GM12891 (cell line): ENCODE measurements around the gene MTMR12.
"Not testable (repeated sequence)": the region's sequence is repeated elsewhere in the genome, so short reads cannot be mapped to it uniquely, and the experiment has no call there.

Source experiments
- DNase-seq: peaks from one replicate; pipeline ENCODE4 v3.0.0; 2011; ENCODE audit warnings: low spot score; ENCODE audit not compliant: insufficient read length
- FAIRE-seq: peaks from 2 replicates; lab custom pipeline; 2011; peaks lifted over from hg19 to GRCh38; lab: Jason Lieb, UNC
- PAX5 ChIP-seq: IDR thresholded peaks from 2 replicates; pipeline ENCODE4 v1.6.1; 2011; ENCODE audit warnings: low read length, moderate library complexity, mild to moderate bottlenecking; ENCODE audit not compliant: insufficient read depth, severe bottlenecking
- POLR2A ChIP-seq: IDR thresholded peaks from 2 replicates; pipeline ENCODE4 v1.6.1; 2011; ENCODE audit warnings: low read depth, low read length, control low read depth
- POLR2AphosphoS5 ChIP-seq: IDR thresholded peaks from 2 replicates; pipeline ENCODE4 v1.6.1; 2011; ENCODE audit warnings: low read depth, low read length, control low read depth
- POU2F2 ChIP-seq: IDR thresholded peaks from 2 replicates; pipeline ENCODE4 v1.6.1; 2011; ENCODE audit warnings: low read depth, mild to moderate bottlenecking, control low read depth, low read length, moderate library complexity
- SPI1 ChIP-seq: IDR thresholded peaks from 2 replicates; pipeline ENCODE4 v1.6.1; 2011; ENCODE audit warnings: low read depth, low read length, control low read depth
- TAF1 ChIP-seq: IDR thresholded peaks from 2 replicates; pipeline ENCODE4 v1.6.1; 2011; ENCODE audit warnings: low read depth, low read length, control low read depth

Gene MTMR12

GRCh38 chr5:32326216-32326772, 13.6 kb upstream of the MTMR12 start:
- TF ChIP-seq PAX5 (no peak), POU2F2 (no peak), TAF1 (no peak), POLR2AphosphoS5 (no peak)
- FAIRE-seq: no peak
- DNase-seq: no peak

DNA sequence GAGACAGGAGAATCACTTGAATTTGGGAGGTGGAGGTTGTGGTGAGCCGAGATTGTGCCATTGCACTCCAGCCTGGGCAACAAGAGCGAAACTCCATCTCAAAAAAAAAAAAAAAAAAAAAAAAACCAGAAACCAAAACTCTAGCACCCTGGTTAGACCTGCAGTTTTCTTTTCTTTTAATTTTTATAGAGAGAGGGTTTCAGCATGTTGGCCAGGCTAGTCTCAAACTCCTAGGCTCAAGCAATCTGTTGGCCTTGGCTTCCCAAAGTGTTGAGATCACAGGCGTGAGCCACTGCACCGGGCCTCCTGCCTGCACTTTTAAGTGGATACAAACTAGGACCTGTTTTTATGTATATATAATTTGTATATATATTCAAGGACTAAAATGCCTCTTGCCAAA, 12.9 kb upstream of the MTMR12 start:
- DNase-seq (no peak), FAIRE-seq (no peak)
- TF ChIP-seq TAF1 (no peak), PAX5 (no peak), POLR2AphosphoS5 (no peak), SPI1 (no peak), POLR2A (no peak), POU2F2 (no peak)

- FAIRE-seq (peak; percentile 26), DNase-seq (peak; percentile 44)
- TF ChIP-seq POLR2A (no peak), SPI1 (peak; percentile 48)
Observed at GRCh38 chr5:32325062-32325461, 12.3 kb upstream of the MTMR12 start.

DNA sequence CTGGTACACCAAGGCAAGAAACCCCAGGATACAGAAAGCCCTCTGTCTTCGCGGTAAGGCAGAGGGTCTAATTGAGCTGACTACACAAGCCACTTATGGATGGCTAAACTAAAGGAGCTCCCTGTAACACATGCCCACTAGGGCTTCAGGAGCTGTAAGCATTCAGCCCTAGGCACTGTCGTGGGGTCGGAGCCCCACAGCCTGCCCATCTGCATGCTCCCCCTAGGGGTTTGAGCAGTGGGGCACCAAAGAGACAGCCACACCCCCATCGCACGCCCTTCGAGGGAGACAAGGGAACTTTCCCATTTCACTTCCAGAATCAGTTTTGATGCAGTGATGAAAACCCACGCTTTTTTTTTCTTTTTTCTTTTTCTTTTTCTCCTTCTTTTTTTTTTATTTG, 11.0 kb upstream of the MTMR12 start:
- FAIRE-seq (no peak), DNase-seq (no peak)
- TF ChIP-seq POLR2AphosphoS5 (no peak), TAF1 (no peak), PAX5 (no peak), POLR2A (no peak), SPI1 (no peak), POU2F2 (no peak)

GRCh38 chr5:32322882-32323281, 10.1 kb upstream of the MTMR12 start:
- TF ChIP-seq POLR2A (no peak), PAX5 (no peak), SPI1 (no peak), TAF1 (no peak), POLR2AphosphoS5 (no peak), POU2F2 (no peak)
- DNase-seq: no peak
- FAIRE-seq: no peak

GRCh38 chr5:32321787-32322186, 9.0 kb upstream of the MTMR12 start:
- FAIRE-seq: peak; percentile 20
- not testable (repeated sequence) for DNase-seq
- peak; percentile 77 for TF ChIP-seq SPI1

GRCh38 chr5:32320576-32320975, 7.8 kb upstream of the MTMR12 start:
- TF ChIP-seq POLR2AphosphoS5: no peak
- FAIRE-seq (no peak), DNase-seq (no peak)

GRCh38 chr5:32319926-32320543, 7.3 kb upstream of the MTMR12 start:
- DNase-seq (no peak), FAIRE-seq (no peak)

DNA sequence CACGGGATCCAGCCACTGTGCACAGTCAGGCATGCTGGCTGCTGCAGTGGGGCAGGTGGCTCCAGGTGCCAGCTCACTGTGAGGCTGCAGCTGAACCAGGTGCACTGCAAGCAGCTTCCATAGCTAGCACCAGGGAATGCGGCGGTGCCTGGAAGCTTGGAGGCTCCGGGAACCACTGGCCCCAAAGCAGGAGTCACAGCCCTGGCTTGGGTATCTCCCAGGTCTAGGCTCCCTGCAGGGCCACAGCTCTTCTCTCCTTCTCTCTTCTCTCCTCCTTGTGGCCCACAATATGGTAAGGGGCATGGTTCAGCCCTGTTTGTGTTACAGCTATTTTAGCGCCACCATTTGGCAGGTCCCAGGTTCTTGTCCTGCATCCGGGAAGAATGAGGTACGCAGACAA, 6.7 kb upstream of the MTMR12 start:
- no peak for DNase-seq
- FAIRE-seq: no peak
- no peak for TF ChIP-seq POLR2A
- no peak for TF ChIP-seq POLR2AphosphoS5
- TF ChIP-seq PAX5: no peak
- TF ChIP-seq TAF1: no peak
- TF ChIP-seq POU2F2: no peak
- no peak for TF ChIP-seq SPI1

More at GRCh38 chr5:32319926-32320543, 7.3 kb upstream of the MTMR12 start:
- TF ChIP-seq POLR2A: no peak
- no peak for TF ChIP-seq POLR2AphosphoS5
- TF ChIP-seq TAF1: no peak
- no peak for TF ChIP-seq POU2F2
- TF ChIP-seq PAX5: no peak
- no peak for TF ChIP-seq SPI1

DNA sequence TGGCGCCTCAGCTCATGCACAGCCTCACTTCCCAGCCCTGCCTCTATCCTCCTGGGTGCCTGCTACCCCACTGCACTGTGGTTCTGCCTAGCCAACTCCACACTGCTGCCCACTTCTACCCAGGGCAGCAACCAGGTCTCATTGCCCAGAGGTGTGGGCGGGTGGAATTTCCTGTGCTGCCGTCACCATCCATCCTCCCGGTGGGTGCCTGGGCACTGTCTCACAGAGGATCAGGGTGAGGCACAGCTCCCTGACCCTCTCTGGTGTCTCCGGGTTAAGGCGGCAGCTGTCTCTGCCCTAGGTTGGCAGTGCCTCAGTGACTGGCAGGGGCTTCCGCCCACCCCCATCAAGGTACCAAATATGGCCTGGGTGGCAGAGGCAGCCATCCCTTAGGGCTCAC, 4.3 kb upstream of the MTMR12 start:
- no peak for DNase-seq
- TF ChIP-seq POLR2A: no peak
- no peak for TF ChIP-seq TAF1
- no peak for TF ChIP-seq POU2F2
- no peak for TF ChIP-seq POLR2AphosphoS5
- no peak for TF ChIP-seq PAX5
- no peak for TF ChIP-seq SPI1
- no peak for FAIRE-seq
